Pons (tissue), 1 donor: Measurements from ENCODE around the gene HTR2B.
"Not testable (repeated sequence)": the region's sequence is repeated elsewhere in the genome, so short reads cannot be mapped to it uniquely, and the experiment has no call there.

ENCODE experiments used
- DNase-seq: peaks from one replicate; pipeline ENCODE4 v3.0.0-alpha.2; 2016; ENCODE audit warnings: low spot score

Gene HTR2B

GRCh38 chr2:231093933-231094332 is 30.9 kb downstream of the HTR2B start:
- no peak for DNase-seq

GRCh38 chr2:231088754-231089153 is 36.1 kb downstream of the HTR2B start:
- DNase-seq, result no peak

GRCh38 chr2:231084565-231084964 is 40.3 kb downstream of the HTR2B start:
- no peak for DNase-seq

- DNase-seq, result no peak
Measured at GRCh38 chr2:231069379-231070054, 55.3 kb downstream of the HTR2B start.

DNA sequence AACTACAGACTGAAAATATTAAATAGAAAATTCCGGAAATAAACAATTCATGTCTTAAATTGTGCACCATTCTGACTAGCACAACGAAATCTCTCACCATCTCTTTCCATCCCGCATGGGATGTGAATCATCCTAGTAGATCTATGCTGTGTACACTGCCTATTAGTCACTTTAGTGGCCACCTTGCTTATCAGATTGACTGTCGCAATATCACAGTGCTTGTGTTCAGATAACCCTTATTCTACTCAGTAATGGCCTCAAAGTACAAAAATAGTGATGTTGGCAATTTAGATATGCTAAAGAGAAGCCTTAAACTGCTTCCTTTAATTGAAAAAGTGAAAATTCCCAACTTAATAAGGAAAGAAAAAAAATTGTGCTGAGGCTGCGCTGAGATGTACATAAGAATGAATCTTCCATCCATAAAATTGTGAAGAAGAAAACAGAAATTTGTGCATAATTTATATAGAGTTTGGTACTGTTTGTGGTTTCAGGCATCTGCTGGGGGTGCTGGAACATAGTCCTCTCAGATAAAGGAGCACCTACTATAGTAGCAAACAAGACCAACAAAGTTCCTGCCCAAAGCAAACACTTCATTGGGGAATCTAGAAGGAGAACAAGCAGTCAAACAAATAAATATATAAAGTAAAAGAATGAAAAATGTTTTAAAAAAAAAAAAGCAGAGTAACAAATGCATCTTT is 56.2 kb downstream of the HTR2B start:
- no peak for DNase-seq

DNA sequence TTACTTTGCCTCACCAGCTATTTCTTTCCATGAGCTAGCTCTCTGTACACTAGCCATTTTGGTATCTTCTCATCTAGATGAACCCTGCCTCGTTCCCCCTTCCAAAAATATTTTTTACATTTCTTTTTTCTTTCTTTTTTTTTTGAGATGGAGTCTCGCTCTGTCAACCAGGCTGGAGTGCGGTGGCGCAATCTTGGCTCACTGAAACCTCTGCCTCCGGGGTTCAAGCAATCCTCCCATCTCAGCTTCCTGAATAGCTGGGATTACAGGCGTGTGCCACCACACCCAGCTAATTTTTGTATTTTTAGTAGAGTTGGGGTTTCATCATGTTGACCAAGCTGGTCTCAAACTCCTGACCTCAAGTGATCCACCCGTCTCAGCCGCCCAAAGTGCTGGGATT is 57.3 kb downstream of the HTR2B start:
- not testable (repeated sequence) for DNase-seq

DNA sequence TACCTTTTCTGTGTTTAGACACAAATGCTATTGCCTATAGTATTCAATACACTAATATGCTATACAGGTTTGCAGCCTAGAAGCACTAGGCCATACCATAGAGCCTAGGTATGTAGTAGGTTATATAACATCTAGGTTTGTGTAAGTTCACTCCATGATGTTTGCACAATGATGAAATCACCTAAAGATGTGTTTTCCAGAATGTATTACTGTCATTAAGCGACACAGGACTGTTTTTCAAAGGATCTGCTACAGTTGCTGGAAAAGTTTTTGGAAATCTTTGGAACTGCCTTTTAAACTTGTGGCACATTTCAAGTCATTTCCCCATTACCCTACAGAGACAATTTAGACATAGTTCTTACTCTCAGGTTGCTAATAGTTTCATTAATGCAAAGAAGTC is 58.9 kb downstream of the HTR2B start:
- DNase-seq, result no peak

- no peak for DNase-seq
Measured at GRCh38 chr2:231063347-231063746, 61.5 kb downstream of the HTR2B start.

DNA sequence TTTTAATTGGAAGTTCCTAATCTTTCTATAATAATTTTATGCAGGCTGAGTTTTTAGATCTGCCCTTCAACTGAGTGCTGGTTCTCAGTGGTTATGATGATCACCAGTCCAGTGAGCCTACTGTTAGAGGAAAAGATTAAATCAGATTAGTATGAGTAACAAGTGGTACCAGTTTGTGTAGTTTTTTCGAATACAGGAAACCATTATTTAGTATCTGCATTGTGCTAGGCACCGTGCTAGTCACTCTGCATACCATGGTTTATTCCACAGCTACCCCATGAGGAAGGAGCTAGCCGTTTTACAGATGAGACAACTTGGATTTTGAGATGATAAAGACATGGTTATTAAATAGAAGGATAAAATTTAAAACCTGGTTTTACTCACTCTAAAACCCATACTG is 62.1 kb downstream of the HTR2B start:
- DNase-seq, result no peak

- no peak for DNase-seq
Measured at GRCh38 chr2:231059756-231060155, 65.1 kb downstream of the HTR2B start.

DNA sequence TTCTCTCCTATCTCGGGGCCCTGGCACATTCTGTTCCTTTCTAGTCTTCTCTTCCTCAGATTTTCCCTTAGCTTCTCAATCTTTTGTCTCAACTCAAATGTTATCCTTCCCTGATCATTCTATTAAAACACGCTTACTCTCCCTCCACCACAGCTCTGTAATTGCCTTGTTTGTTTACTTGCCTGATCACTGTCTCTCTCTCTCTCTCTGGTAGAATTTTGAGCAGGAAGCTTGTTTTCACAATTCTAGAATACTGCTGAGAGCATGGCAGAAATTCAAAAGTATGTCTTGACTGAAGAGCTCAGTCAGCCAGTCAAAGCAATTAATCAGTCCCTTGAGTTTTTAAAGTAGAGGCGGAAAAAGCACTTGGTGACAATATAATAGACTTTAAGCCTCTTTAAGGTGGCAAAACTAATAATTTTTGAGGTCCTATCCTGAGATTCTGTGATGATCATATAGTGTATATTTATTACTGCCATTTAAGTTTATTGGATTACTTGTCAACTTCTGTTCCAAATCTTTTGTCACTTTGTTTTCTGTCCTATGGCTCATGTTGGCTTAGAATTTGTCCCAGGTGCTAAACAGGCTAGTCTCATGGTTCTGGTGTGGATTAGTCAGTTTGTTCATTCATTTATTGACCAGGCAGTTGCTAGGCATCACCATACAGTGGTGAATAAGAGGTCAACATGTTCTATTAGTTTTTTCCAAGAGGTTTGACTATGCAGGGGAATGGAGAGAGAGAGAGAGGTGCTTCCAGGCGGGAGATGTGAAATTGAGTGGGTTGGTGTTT is 65.9 kb downstream of the HTR2B start:
- no peak for DNase-seq
